K562 (cell line): ENCODE measurements around the gene SECISBP2. TPM values are rescaled to one million over a fixed set of nuclear protein-coding genes. Genes with fewer than 3 reads are reported as not detected.

Source experiments
- ATAC-seq: fragments of 200-7000 bp; cut with Tn5 transposase; 3 replicates; pipeline ENCODE4 v1.9.1; 2020; ENCODE audit warnings: moderate library complexity
- BruUV-seq: library from RNA; stranded (reverse); fragments of 400-500 nt; replicated peaks from 2 replicates; lab custom pipeline; 2021; lab: Mats Ljungman, UMichigan
- CTCF ChIA-PET: fragments of 300-600 bp; formaldehyde crosslinking; extraction: SDS; loops from one replicate; lab custom pipeline; 2021; ENCODE audit warnings: low intra/inter-chr PET ratio; lab: Yijun Ruan, JAX
- POLR2A ChIA-PET: fragments of 300-600, 350-650 bp; sonication (Branson Sonifier 250); formaldehyde crosslinking; extraction: SDS; loops from one replicate; lab custom pipeline; 2021; ENCODE audit warnings: antibody characterized with exemption, inconsistent platforms; lab: Yijun Ruan, JAX
- DNase-seq, 4 experiments: peaks; one replicate each; pipeline versions ENCODE4 v3.0.0 to v3.0.0-alpha.2; 2011 to 2018; ENCODE audit warnings: low spot score in 3 of 4, mixed read lengths in 3 of 4; ENCODE audit errors: extremely low read depth in 1 of 4
- FAIRE-seq: peaks from 2 replicates; lab custom pipeline; 2011; peaks lifted over from hg19 to GRCh38; lab: Jason Lieb, UNC
- H2AFZ ChIP-seq: 2 replicates; pipeline ENCODE4 v1.6.0; 2011; ENCODE audit warnings: low read depth, low read length, control low read depth, inconsistent platforms
- H3K27ac ChIP-seq: fragments of 200-600 bp; 3 replicates; pipeline ENCODE4 v1.8.0; 2011; ENCODE audit warnings: low read depth, mild to moderate bottlenecking, control low read depth, inconsistent platforms, low read length, moderate library complexity, mixed read lengths; ENCODE audit errors: extremely low read depth
- H3K27me3 ChIP-seq, 2 experiments: fragments of 300-600 bp in 1 of 2; 2 replicates in 1 of 2; 3 replicates in 1 of 2; pipeline versions ENCODE4 v1.6.0 to v1.8.0; 2011; ENCODE audit warnings: inconsistent platforms in 2 of 2, low read length in 2 of 2, mild to moderate bottlenecking in 1 of 2, mixed read lengths in 1 of 2, moderate library complexity in 1 of 2; ENCODE audit not compliant: control insufficient read depth in 2 of 2, insufficient read depth in 2 of 2
- H3K36me3 ChIP-seq: fragments of 300-600 bp; 3 replicates; pipeline ENCODE4 v1.8.0; 2011; ENCODE audit warnings: mild to moderate bottlenecking, low read length, inconsistent platforms; ENCODE audit not compliant: control insufficient read depth, insufficient read depth
- H3K4me1 ChIP-seq, 2 experiments: fragments of 200-600 bp in 1 of 2; replicated peaks in 1 of 2; 2 replicates in 1 of 2; 3 replicates in 1 of 2; pipeline versions ENCODE4 v1.5.1 to v1.8.0; 2011; ENCODE audit warnings: inconsistent platforms in 2 of 2, low read length in 2 of 2, mild to moderate bottlenecking in 1 of 2, mixed read lengths in 1 of 2, moderate library complexity in 1 of 2; ENCODE audit not compliant: control insufficient read depth in 2 of 2, insufficient read depth in 2 of 2
- H3K4me2 ChIP-seq: 2 replicates; pipeline ENCODE4 v1.6.1; 2011; ENCODE audit warnings: low read length, control low read depth, inconsistent platforms, mixed read lengths; ENCODE audit not compliant: insufficient read depth
- H3K4me3 ChIP-seq: fragments of 200-600 bp; sonication (generic), shearing (Covaris generic); 2 replicates; pipeline ENCODE4 v1.5.1; 2016; ENCODE audit warnings: control low read depth, inconsistent platforms
- H3K79me2 ChIP-seq: fragments of 200-600 bp; 3 replicates; pipeline ENCODE4 v1.8.0; 2011; ENCODE audit warnings: low read length, inconsistent platforms; ENCODE audit not compliant: control insufficient read depth, insufficient read depth
- H3K9ac ChIP-seq, 2 experiments: 2 replicates each; pipeline versions ENCODE4 v1.6.0 to v1.6.1; 2011; ENCODE audit warnings: low read depth in 2 of 2, low read length in 2 of 2, control low read depth in 1 of 2, inconsistent platforms in 1 of 2, mild to moderate bottlenecking in 1 of 2, mixed read lengths in 1 of 2; ENCODE audit not compliant: insufficient read depth in 1 of 2
- H3K9me1 ChIP-seq: one replicate; pipeline ENCODE4 v1.6.0; 2011; ENCODE audit warnings: inconsistent platforms, mild to moderate bottlenecking, low read length, moderate library complexity; ENCODE audit not compliant: control insufficient read depth, insufficient read depth
- H3K9me3 ChIP-seq: replicated peaks from 2 replicates; pipeline ENCODE4 v1.5.1; 2011; ENCODE audit warnings: low read depth, low read length, inconsistent platforms; ENCODE audit not compliant: control insufficient read depth, insufficient read depth
- H4K20me1 ChIP-seq: replicated peaks from 2 replicates; pipeline ENCODE4 v1.6.1; 2011; ENCODE audit warnings: low read length, inconsistent platforms, mixed read lengths; ENCODE audit not compliant: control insufficient read depth, insufficient read depth
- ARID2 ChIP-seq: fragments of 450-650 bp; IDR thresholded peaks from 2 replicates; pipeline ENCODE4 v1.6.1; 2017; ENCODE audit warnings: antibody characterized with exemption, mild to moderate bottlenecking
- BCL6 ChIP-seq: fragments of 250-450 bp; sonication (Bioruptor Pico); IDR thresholded peaks from 2 replicates; pipeline ENCODE4 v1.4.0; 2020
- BRCA1 ChIP-seq, 2 experiments: fragments of 450-650 bp in 1 of 2; sonication (generic) in 1 of 2; formaldehyde crosslinking in 1 of 2; IDR thresholded peaks; 2 replicates each; pipeline versions ENCODE4 v1.5.0 to v1.6.1; 2017 to 2020; ENCODE audit warnings: mild to moderate bottlenecking in 1 of 2, missing genetic modification reagents in 1 of 2
- DEAF1 ChIP-seq: fragments of 450-650 bp; formaldehyde crosslinking; IDR thresholded peaks from 2 replicates; pipeline ENCODE4 v1.4.0; 2020; ENCODE audit warnings: mild to moderate bottlenecking, moderate library complexity
- E2F3 ChIP-seq: fragments of 250-450 bp; sonication (Bioruptor Pico); IDR thresholded peaks from 2 replicates; pipeline ENCODE4 v1.4.0; 2020; ENCODE audit warnings: mild to moderate bottlenecking
- HNRNPK ChIP-seq: fragments of 200-400 bp; formaldehyde crosslinking; IDR thresholded peaks from one replicate; pipeline ENCODE4 v1.6.1; 2018; ENCODE audit warnings: mild to moderate bottlenecking, low read depth, low read length; ENCODE audit not compliant: poor library complexity, severe bottlenecking
- MCM7 ChIP-seq, 2 experiments: fragments of 450-650 bp; IDR thresholded peaks; 2 replicates each; pipeline ENCODE4 v1.6.1; 2016 to 2018
- RNF2 ChIP-seq: sonication (generic); IDR thresholded peaks from 2 replicates; pipeline ENCODE4 v1.6.1; 2016
- SMAD2 ChIP-seq: fragments of 150-350 bp; IDR thresholded peaks from 2 replicates; pipeline ENCODE4 v1.6.1; 2014; ENCODE audit warnings: low read depth, mild to moderate bottlenecking, low read length
- SNIP1 ChIP-seq: fragments of 450-650 bp; IDR thresholded peaks from 2 replicates; pipeline ENCODE4 v1.7.1; 2017; ENCODE audit warnings: low read depth, mild to moderate bottlenecking
- SRSF9 ChIP-seq: fragments of 200-400 bp; formaldehyde crosslinking; IDR thresholded peaks from 2 replicates; pipeline ENCODE4 v1.6.1; 2017; ENCODE audit warnings: low read depth, low read length, borderline replicate concordance
- STAT5A ChIP-seq: IDR thresholded peaks from 2 replicates; pipeline ENCODE4 v1.6.1; 2012; ENCODE audit warnings: low read length, inconsistent platforms, borderline replicate concordance
- ZBTB1 ChIP-seq: sonication (generic); formaldehyde crosslinking; IDR thresholded peaks from 2 replicates; pipeline ENCODE4 v1.8.1; 2023; ENCODE audit warnings: missing genetic modification reagents, low read depth, mild to moderate bottlenecking, borderline replicate concordance
- ZBTB33 ChIP-seq: sonication (generic); formaldehyde crosslinking; IDR thresholded peaks from 2 replicates; pipeline ENCODE4 v1.8.1; 2023; ENCODE audit warnings: mild to moderate bottlenecking, missing genetic modification reagents
- ZNF12 ChIP-seq: sonication (generic); formaldehyde crosslinking; IDR thresholded peaks from 2 replicates; pipeline ENCODE4 v1.4.0; 2020; ENCODE audit warnings: mild to moderate bottlenecking, missing genetic modification reagents
- ZNF174 ChIP-seq: fragments of 250-450 bp; sonication (Bioruptor Pico); IDR thresholded peaks from 2 replicates; pipeline ENCODE4 v1.4.0; 2020; ENCODE audit warnings: mild to moderate bottlenecking
- ZNF436 ChIP-seq: fragments of 250-450, 450-650 bp; sonication (Bioruptor Pico); formaldehyde crosslinking; IDR thresholded peaks from 2 replicates; pipeline ENCODE4 v1.7.0; 2020; ENCODE audit warnings: mild to moderate bottlenecking
- ZNF57 ChIP-seq: fragments of 450-650 bp; formaldehyde crosslinking; IDR thresholded peaks from 2 replicates; pipeline ENCODE4 v1.4.0; 2020; ENCODE audit warnings: mild to moderate bottlenecking, moderate library complexity
- WGBS: fragments of 100-300 bp; shearing (Covaris generic); methylation state at CpG from one replicate; pipeline ENCODE4 v1.1.6; 2016; ENCODE audit warnings: low coverage, mixed read lengths; ENCODE audit not compliant: insufficient coverage; ENCODE audit errors: missing lambda C conversion rate; 5-methylcytosine and 5-hydroxymethylcytosine counted together
- in situ Hi-C: fragments of 300-500 bp; cut with MboI; formaldehyde crosslinking; loops from 4 replicates; pipeline ENCODE4 v1.15.0; 2018; ENCODE audit warnings: inconsistent platforms, mixed read lengths
- intact Hi-C: fragments of 100-400 bp; cut with micrococcal nuclease; formaldehyde crosslinking; loops from 2 replicates; pipeline ENCODE4 v1.14.2; 2022
- polyA plus RNA-seq, 8 experiments: library from polyadenylated mRNA; depleted of rRNA in 4 of 8; stranded (reverse) in 5 of 8; unstranded in 3 of 8; fragments of >200 nt; fragmentation: Nextera tagmentation in 2 of 8; fragmentation: Illumina TruSeq in 1 of 8; extraction: Ambion mirVana in 2 of 8; extraction: Trizol in 1 of 8; gene quantifications; 2 replicates each; pipeline versions ENCODE4 v1.2.1 to v1.2.3, GENCODE V29; 2011 to 2014; ENCODE audit warnings: inconsistent platforms in 1 of 8, missing spikeins in 1 of 8
- total RNA-seq, 7 experiments: library from RNA; depleted of rRNA in 6 of 7; stranded (reverse); fragments of >200 nt in 6 of 7; fragmentation: Illumina TruSeq in 2 of 7; extraction: Trizol in 2 of 7; gene quantifications; 2 replicates each; pipeline versions ENCODE4 v1.2.1 to v1.2.3, GENCODE V29; 2011 to 2021; ENCODE audit warnings: low replicate concordance in 1 of 7
- TF ChIP-seq, protein P1 (sequence below): sonication (generic); formaldehyde crosslinking; IDR thresholded peaks from 2 replicates; pipeline ENCODE4 v1.5.0; 2020; ENCODE audit warnings: missing genetic modification reagents

Gene SECISBP2
- total and polyA plus RNA-seq, 9 of the 15 experiments (the other 6 are each of a cell fraction or from before 2014, with no cell fraction given): 3.2 to 41.6 (median 26.1) TPM

GRCh38 chr9:89398621-89399020, 80.3 kb downstream of the SECISBP2 start:
- Histone ChIP-seq H3K79me2 (no peaks in the 10 kb centered on the region), H3K4me3 (no peak overlapping the region), H4K20me1 (no peaks in the 10 kb centered on the region), H3K27me3 (peaks cover 0 to 52% of the 10 kb centered on the region in 2 experiments; a peak in 3 of 5 replicates), H2AFZ (no peak overlapping the region), H3K27ac (no peak overlapping the region), H3K9me3 (no peaks in the 10 kb centered on the region), H3K9me1 (no peaks in the 10 kb centered on the region), H3K4me2 (no peak overlapping the region), H3K9ac (no peak overlapping the region), H3K4me1 (no peaks in the 10 kb centered on the region), H3K36me3 (no peaks in the 10 kb centered on the region)
- FAIRE-seq (no peak), DNase-seq (no peak), ATAC-seq (no peak)
- intact Hi-C loops: no loop called here
- CTCF ChIA-PET: no interaction called here
- WGBS: 0% methylated on average over 2 of the region's 5 CpGs
- POLR2A ChIA-PET: no interaction called here
- in situ Hi-C loops: no loop called here
- no TSS peak for BruUV-seq
- no peak for TF ChIP-seq SNIP1
- no peak for TF ChIP-seq BCL6 (CRISPR knock-in tag)
- no peak for TF ChIP-seq ZNF174 (CRISPR knock-in tag)
- TF ChIP-seq BRCA1 (IDR thresholded peaks at IDR 0.05): no peak
- no peak for TF ChIP-seq BRCA1 (CRISPR knock-in tag; IDR thresholded peaks at IDR 0.05)
- no peak for TF ChIP-seq ZBTB33
- no peak for TF ChIP-seq ZNF57
- TF ChIP-seq, protein P1, sequence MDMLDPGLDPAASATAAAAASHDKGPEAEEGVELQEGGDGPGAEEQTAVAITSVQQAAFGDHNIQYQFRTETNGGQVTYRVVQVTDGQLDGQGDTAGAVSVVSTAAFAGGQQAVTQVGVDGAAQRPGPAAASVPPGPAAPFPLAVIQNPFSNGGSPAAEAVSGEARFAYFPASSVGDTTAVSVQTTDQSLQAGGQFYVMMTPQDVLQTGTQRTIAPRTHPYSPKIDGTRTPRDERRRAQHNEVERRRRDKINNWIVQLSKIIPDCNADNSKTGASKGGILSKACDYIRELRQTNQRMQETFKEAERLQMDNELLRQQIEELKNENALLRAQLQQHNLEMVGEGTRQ: no peak
- TF ChIP-seq E2F3: no peak
- TF ChIP-seq MCM7 (IDR thresholded peaks at IDR 0.05): no peak
- no peak for TF ChIP-seq ARID2
- TF ChIP-seq HNRNPK: no peak
- no peak for TF ChIP-seq STAT5A
- TF ChIP-seq ZNF436: no peak
- no peak for TF ChIP-seq RNF2
- no peak for TF ChIP-seq DEAF1 (CRISPR knock-in tag)
- no peak for TF ChIP-seq SRSF9
- no peak for TF ChIP-seq SMAD2
- TF ChIP-seq ZBTB1: no peak
- no peak for TF ChIP-seq ZNF12 (CRISPR knock-in tag)
